Gastrocnemius medialis (tissue), 4 donors: ENCODE data around the gene CBR4. TPM values are rescaled to one million over a fixed set of nuclear protein-coding genes. Genes with fewer than 3 reads are reported as not detected.
A peak's percentile ranks its signal among the peaks of the same experiment; 100 is the strongest.

Source experiments
- ATAC-seq, 2 donors: fragments of 150-250 bp; one replicate each; pipeline ENCODE4 v1.9.1; 2016
- DNase-seq, 2 donors: peaks; one replicate each; pipeline ENCODE4 v3.0.0-alpha.2; 2019
- H3K27ac ChIP-seq, 4 donors: fragments of 200-600 bp; sonication (generic); 1 replicate in 1 of 4; 2 replicates in 3 of 4; pipeline ENCODE4 v1.5.1; 2016 to 2018; ENCODE audit warnings: mild to moderate bottlenecking in 2 of 4, moderate library complexity in 1 of 4
- H3K27me3 ChIP-seq, 3 donors: fragments of 200-600 bp; sonication (generic) in 2 of 3; 1 replicate in 1 of 3; 2 replicates in 2 of 3; pipeline versions ENCODE4 v1.5.1 to v1.6.0; 2016 to 2019; ENCODE audit warnings: mild to moderate bottlenecking in 1 of 3, moderate library complexity in 1 of 3
- H3K36me3 ChIP-seq, 2 donors: fragments of 200-600 bp; sonication (generic) in 1 of 2; one replicate each; pipeline ENCODE4 v1.5.1; 2017 to 2018
- H3K4me1 ChIP-seq, 2 donors: fragments of 200-600 bp; sonication (generic) in 1 of 2; one replicate each; pipeline ENCODE4 v1.5.1; 2016 to 2017; ENCODE audit warnings: mild to moderate bottlenecking in 2 of 2
- H3K4me3 ChIP-seq, 4 donors: fragments of 200-600 bp; sonication (generic) in 3 of 4; 1 replicate in 1 of 4; 2 replicates in 3 of 4; pipeline ENCODE4 v1.5.1; 2016 to 2019; ENCODE audit warnings: mild to moderate bottlenecking in 2 of 4
- H3K9me3 ChIP-seq, 3 donors: fragments of 200-600 bp; sonication (generic) in 2 of 3; 1 replicate in 1 of 3; 2 replicates in 2 of 3; pipeline ENCODE4 v1.5.1; 2016 to 2019
- POLR2A ChIP-seq, 2 donors: fragments of 450-650 bp; IDR thresholded peaks; one replicate each; pipeline ENCODE4 v1.6.1; 2017; ENCODE audit warnings: antibody characterized with exemption in 2 of 2, mild to moderate bottlenecking in 2 of 2, moderate library complexity in 2 of 2
- in situ Hi-C, 4 donors: fragments of 200-750 bp; cut with MboI; loops; one replicate each; pipeline versions ENCODE4 v1.15.0 to v1.8.0; 2017; ENCODE audit warnings: low sequenced_read_pairs in 4 of 4
- intact Hi-C: fragments of 100-400 bp; cut with DNase I; formaldehyde crosslinking; loops from one replicate; pipeline ENCODE4 v1.15.1; 2023; ENCODE audit warnings: low total_unique reads
- total RNA-seq, 4 donors: library from RNA; depleted of rRNA; stranded (reverse); fragments of >200 nt; gene quantifications; one replicate each; pipeline versions ENCODE4 v1.1.0 to v1.2.3, GENCODE V29; 2016
- TF ChIP-seq, protein P1 (sequence below), 5 experiments: fragments of 450-650 bp in 3 of 5; fragments of 200-600 bp in 2 of 5; sonication (generic) in 2 of 5; IDR thresholded peaks in 4 of 5; conservative IDR thresholded peaks in 1 of 5; 1 replicate in 4 of 5; 2 replicates in 1 of 5; pipeline ENCODE4 v1.5.1; 2016 to 2019; ENCODE audit warnings: antibody characterized with exemption in 5 of 5, mild to moderate bottlenecking in 3 of 5, moderate library complexity in 3 of 5

CBR4 gene
- total RNA-seq, result 10 to 100 TPM; 11.5 to 21.0 (median 17.5) TPM

DNA sequence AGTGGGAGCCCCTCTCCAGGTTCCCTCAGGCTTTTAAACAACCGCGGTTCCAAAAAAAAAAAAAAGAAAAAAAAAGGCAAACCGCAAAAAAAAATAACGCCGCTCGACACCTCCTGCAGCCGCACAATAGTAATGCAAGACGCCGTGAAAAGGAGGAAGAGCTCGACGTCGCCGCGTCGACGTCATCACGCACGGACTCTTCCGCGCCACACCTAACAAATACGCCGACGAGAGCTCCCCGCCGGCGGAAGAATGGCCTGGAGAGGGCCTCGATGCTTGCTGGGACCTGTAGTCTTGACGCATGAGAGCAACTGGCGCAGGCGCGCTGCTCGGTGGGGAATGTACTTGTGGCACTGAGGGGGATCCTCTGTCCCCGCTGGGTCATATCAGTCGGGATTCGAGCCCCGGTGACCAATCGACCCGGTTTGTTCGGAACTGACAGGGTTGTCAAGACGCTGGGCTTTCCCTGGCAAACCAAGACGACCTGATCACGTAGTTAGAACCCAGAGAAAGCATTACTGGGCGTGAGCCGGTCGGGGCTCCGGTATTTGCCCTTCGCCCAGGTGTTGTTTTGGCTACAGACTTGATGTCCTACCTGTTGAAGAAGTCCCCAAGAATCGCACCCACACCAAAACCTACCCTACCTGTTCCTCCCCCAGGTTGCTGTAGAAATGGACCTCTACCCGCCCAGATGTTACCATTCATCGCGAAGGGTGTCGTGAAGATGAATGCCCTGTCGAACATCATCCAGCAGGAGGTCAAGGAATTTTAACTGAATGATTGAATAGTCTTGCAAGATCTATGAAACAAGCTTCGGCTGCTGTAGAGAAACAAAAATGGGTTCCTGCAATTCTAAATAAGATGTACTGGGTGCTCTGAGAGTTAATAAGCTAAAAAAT is at the start of gene CBR4:
Gene CBR4, minus strand, starts transcription at position 131 of the 899 bp plus-strand sequence. CDS start 166 bp downstream, outside the sequence.
- peak; percentile 86 to 93 for TF ChIP-seq POLR2A (IDR thresholded peaks at IDR 0.05)
- TF ChIP-seq, protein P1, sequence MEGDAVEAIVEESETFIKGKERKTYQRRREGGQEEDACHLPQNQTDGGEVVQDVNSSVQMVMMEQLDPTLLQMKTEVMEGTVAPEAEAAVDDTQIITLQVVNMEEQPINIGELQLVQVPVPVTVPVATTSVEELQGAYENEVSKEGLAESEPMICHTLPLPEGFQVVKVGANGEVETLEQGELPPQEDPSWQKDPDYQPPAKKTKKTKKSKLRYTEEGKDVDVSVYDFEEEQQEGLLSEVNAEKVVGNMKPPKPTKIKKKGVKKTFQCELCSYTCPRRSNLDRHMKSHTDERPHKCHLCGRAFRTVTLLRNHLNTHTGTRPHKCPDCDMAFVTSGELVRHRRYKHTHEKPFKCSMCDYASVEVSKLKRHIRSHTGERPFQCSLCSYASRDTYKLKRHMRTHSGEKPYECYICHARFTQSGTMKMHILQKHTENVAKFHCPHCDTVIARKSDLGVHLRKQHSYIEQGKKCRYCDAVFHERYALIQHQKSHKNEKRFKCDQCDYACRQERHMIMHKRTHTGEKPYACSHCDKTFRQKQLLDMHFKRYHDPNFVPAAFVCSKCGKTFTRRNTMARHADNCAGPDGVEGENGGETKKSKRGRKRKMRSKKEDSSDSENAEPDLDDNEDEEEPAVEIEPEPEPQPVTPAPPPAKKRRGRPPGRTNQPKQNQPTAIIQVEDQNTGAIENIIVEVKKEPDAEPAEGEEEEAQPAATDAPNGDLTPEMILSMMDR (IDR thresholded peaks at IDR 0.05 in 4 of 5, conservative IDR thresholded peaks at IDR 0.05 in 1 of 5), result peak in 4 of 5 experiments; percentile 24 to 48 (median 30)
- intact Hi-C loops (loop anchor here (5.0 to 10.0 kb wide), 3 partner anchors 302 to 526 kb away; partner anchors contain the start of gene DDX60L), in situ Hi-C loops (loop anchor here (10.0 to 25.0 kb wide), 4 partner anchors 252 to 477 kb away; partner anchors contain the start of gene SH3RF1 (in 1 of the 4))
- Histone ChIP-seq H3K27me3 (no peaks in the 10 kb centered on the region), H3K27ac (peak within 1 kb of the TSS; percentile 94 to 98 (median 97)), H3K4me3 (peak within 1 kb of the TSS; percentile 79 to 89 (median 86)), H3K9me3 (no peaks in the 10 kb centered on the region), H3K4me1 (peaks cover 28 to 32% of the 10 kb centered on the region in 2 donors), H3K36me3 (peaks cover 0 to 12% of the 10 kb centered on the region in 2 donors)
- peak; percentile 94 to 98 for ATAC-seq
- DNase-seq, result peak; percentile 97

DNA sequence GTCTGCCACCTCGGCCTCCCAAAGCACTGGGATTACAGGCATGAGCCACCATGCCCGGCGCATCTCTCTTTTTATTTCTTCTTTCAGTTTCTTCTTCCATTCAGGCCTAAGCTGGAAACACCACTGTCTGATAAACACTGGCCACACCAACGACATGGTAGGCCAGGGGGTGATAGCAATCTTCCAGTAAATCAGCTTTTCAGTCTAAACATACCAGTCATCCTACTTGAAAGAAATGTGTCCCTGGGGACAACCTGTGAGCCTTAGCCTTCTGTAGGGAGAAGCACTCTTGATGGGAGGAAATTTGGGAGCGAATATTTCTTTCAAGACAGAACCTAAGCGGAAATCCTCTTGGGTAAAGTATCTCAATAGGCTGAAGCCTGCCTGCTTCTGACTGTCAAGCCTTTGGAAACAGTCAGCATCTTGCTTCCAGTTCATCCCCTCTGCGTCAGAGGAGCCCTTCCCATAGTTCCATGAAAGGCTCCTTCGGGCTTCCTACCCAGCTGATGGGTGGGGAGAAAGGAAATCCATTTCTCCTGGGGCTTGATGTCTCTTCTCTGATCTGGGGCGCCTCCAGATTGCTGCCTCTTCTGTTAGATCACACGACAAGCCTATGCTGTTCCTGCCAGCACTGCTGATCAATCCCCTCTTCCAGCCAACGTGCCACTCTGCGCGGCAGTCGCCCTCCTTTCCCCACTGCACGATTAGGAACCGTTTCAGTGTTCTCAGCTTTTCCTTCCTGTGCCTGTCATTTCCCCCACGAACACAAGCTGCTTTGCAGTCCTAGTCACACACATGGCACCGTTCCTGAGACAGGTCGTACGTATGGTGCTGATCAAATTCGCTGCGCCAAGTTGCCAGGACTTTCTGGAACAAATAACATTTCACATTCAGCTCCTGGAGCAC is 49.5 kb upstream of the CBR4 start:
- peak; percentile 21 to 58 for DNase-seq
- Histone ChIP-seq H3K36me3 (no peaks in the 10 kb centered on the region), H3K27ac (peak overlapping the region; percentile 77 to 88 (median 82)), H3K4me1 (peaks cover 32% of the 10 kb centered on the region in 2 donors), H3K27me3 (no peaks in the 10 kb centered on the region), H3K4me3 (peak overlapping the region; percentile 26 to 36 (median 32)), H3K9me3 (no peaks in the 10 kb centered on the region)
- TF ChIP-seq, protein P1 (IDR thresholded peaks at IDR 0.05 in 4 of 5, conservative IDR thresholded peaks at IDR 0.05 in 1 of 5), result no peak
- TF ChIP-seq POLR2A (IDR thresholded peaks at IDR 0.05), result peak in 1 of 2 donors; percentile 43
- in situ Hi-C loops (no loop called here), intact Hi-C loops (no loop called here)
- peak; percentile 63 to 70 for ATAC-seq

DNA sequence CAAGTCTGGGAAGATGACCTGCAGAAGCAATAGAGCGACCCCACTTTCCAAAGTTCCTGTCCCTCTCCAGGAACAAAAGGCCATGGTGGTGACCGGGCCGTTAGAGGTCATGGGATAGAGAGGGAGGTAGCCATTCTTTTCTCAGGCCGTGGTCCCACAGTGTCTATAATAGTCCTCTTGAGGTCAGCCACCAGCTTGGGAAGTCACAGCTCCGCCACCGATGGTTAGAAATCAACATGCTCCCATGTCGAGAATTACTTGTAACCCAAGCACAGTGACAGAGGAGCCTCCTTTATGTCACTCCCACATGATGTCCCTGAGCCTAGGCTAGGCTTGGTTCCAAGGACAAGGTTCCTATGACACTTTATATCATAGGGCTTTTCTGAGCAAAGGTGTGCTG is 48.3 kb upstream of the CBR4 start:
- H3K36me3 ChIP-seq, result no peaks in the 10 kb centered on the region
- intact Hi-C loops, result no loop called here
- H3K27me3 ChIP-seq, result no peaks in the 10 kb centered on the region
- H3K4me3 ChIP-seq, result no peak overlapping the region
- H3K4me1 ChIP-seq, result peaks cover 32 to 33% of the 10 kb centered on the region in 2 donors
- TF ChIP-seq POLR2A (IDR thresholded peaks at IDR 0.05), result no peak
- TF ChIP-seq, protein P1 (IDR thresholded peaks at IDR 0.05 in 4 of 5, conservative IDR thresholded peaks at IDR 0.05 in 1 of 5), result no peak
- DNase-seq, result peak; percentile 42 to 49
- H3K27ac ChIP-seq, result peak overlapping the region; percentile 77 to 88 (median 82)
- no peaks in the 10 kb centered on the region for H3K9me3 ChIP-seq
- ATAC-seq, result peak; percentile 73 to 75
- in situ Hi-C loops, result no loop called here

DNA sequence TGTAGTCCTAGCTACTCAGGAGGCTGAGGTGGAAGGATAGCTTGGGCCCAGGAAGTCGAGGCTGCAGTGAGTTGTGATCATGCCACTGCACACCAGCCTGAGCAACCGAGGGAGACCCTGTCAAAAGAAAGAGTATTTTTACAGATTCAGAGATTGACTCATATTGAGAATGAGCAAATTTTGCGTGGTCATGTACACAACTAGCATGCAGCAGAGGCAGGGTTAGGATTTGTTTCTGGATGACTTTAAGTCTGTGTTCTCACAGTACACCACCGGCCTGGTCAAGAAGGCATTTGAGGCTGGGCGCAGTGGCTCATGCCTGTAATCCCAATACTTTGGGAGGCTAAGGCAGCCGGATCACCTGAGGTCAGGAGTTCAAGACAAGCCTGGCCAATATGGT is 44.8 kb upstream of the CBR4 start:
- H3K4me3 ChIP-seq, result no peak overlapping the region
- TF ChIP-seq, protein P1 (IDR thresholded peaks at IDR 0.05 in 4 of 5, conservative IDR thresholded peaks at IDR 0.05 in 1 of 5), result no peak
- TF ChIP-seq POLR2A (IDR thresholded peaks at IDR 0.05), result no peak
- H3K27ac ChIP-seq, result no peak overlapping the region
- intact Hi-C loops, result no loop called here
- H3K4me1 ChIP-seq, result peaks cover 35 to 46% of the 10 kb centered on the region in 2 donors
- no peaks in the 10 kb centered on the region for H3K36me3 ChIP-seq
- ATAC-seq (no peak), DNase-seq (no peak)
- H3K27me3 ChIP-seq, result no peaks in the 10 kb centered on the region
- no peaks in the 10 kb centered on the region for H3K9me3 ChIP-seq
- in situ Hi-C loops, result no loop called here
